NCI-H2171 treated with DMSO at 0.1 percent for 48 hours (cell line): ENCODE measurements around the gene CUL7.

Experiments used
- DNase-seq: peaks from one replicate; lab custom pipeline; 2025; lab: John Stamatoyannopoulos, UW

CUL7 gene

GRCh38 chr6:43077333-43077809, 23.7 kb upstream of the CUL7 start:
- DNase-seq = no peak

GRCh38 chr6:43076464-43077332, 23.0 kb upstream of the CUL7 start:
- DNase-seq = peak; percentile 46

GRCh38 chr6:43075670-43076463, 22.2 kb upstream of the CUL7 start, which contains the start of gene PTK7:
PTK7 (plus strand) TSS chr6:43076314; CDS start chr6:43076489, 175 bp downstream.
- DNase-seq = peak; percentile 80

GRCh38 chr6:43074847-43075669, 21.4 kb upstream of the CUL7 start:
- no peak for DNase-seq

GRCh38 chr6:43070028-43070632, 16.5 kb upstream of the CUL7 start:
- DNase-seq = peak; percentile 65

GRCh38 chr6:43062818-43063217, 9.2 kb upstream of the CUL7 start:
- DNase-seq = no peak

GRCh38 chr6:43061861-43062260, 8.2 kb upstream of the CUL7 start:
- DNase-seq = no peak

- no peak for DNase-seq
Measured at GRCh38 chr6:43060755-43061633, 7.3 kb upstream of the CUL7 start.

- no peak for DNase-seq
Measured at GRCh38 chr6:43060034-43060754, 6.5 kb upstream of the CUL7 start.

GRCh38 chr6:43059168-43060033, 5.8 kb upstream of the CUL7 start, which contains the start of the genes KLC4 and MRPL2:
KLC4 (plus strand) TSS chr6:43059631; CDS start chr6:43061336, 1,705 bp downstream.
MRPL2 (minus strand) TSS chr6:43059434; CDS start chr6:43059381, 53 bp downstream.
- DNase-seq = peak; percentile 99

GRCh38 chr6:43058531-43058930, 4.9 kb upstream of the CUL7 start:
- DNase-seq = no peak

GRCh38 chr6:43055966-43056365, 2.3 kb upstream of the CUL7 start:
- no peak for DNase-seq

- no peak for DNase-seq
Measured at GRCh38 chr6:43054206-43054943, 724 bp upstream of the CUL7 start.

GRCh38 chr6:43052842-43053544, 658 bp downstream of the CUL7 start:
- peak; percentile 8 for DNase-seq

- DNase-seq = no peak
Measured at GRCh38 chr6:43052225-43052841, 1.3 kb downstream of the CUL7 start.

- DNase-seq = no peak
Measured at GRCh38 chr6:43050981-43051380, 2.7 kb downstream of the CUL7 start.

GRCh38 chr6:43047998-43048397, 5.7 kb downstream of the CUL7 start:
- DNase-seq = no peak
